Naive B cell (primary cell): ENCODE measurements around the gene CSMD2. TPM values are rescaled to one million over a fixed set of nuclear protein-coding genes. Genes with fewer than 3 reads are reported as not detected.

Experiments
- ATAC-seq, 2 donors: fragments of 150-1000 bp; cut with Tn5 transposase; 2 replicates each; pipeline ENCODE4 v1.10.0; 2021; ENCODE audit warnings: low read depth in 2 of 2, mild to moderate bottlenecking in 2 of 2, moderate library complexity in 2 of 2
- DNase-seq: peaks from one replicate; pipeline ENCODE4 v3.0.0; 2022
- H3K27ac Mint-ChIP-seq, 6 donors: one replicate each; pipeline ENCODE4 v1.8.0; 2020 to 2022; ENCODE audit warnings: mild to moderate bottlenecking in 6 of 6, mixed read lengths in 6 of 6, moderate library complexity in 5 of 6, inconsistent platforms in 2 of 6
- H3K27me3 Mint-ChIP-seq, 3 donors: one replicate each; pipeline ENCODE4 v1.8.0; 2021 to 2022; ENCODE audit warnings: mixed read lengths in 3 of 3, mild to moderate bottlenecking in 1 of 3
- H3K36me3 Mint-ChIP-seq, 2 donors: one replicate each; pipeline ENCODE4 v1.8.0; 2020 to 2022; ENCODE audit warnings: mixed read lengths in 2 of 2, inconsistent platforms in 1 of 2, mild to moderate bottlenecking in 1 of 2
- H3K4me1 Mint-ChIP-seq, 3 donors: one replicate each; pipeline ENCODE4 v1.8.0; 2020 to 2022; ENCODE audit warnings: mixed read lengths in 3 of 3, inconsistent platforms in 1 of 3, mild to moderate bottlenecking in 1 of 3, moderate library complexity in 1 of 3
- H3K4me3 Mint-ChIP-seq, 8 donors: one replicate each; pipeline ENCODE4 v1.8.0; 2020 to 2022; ENCODE audit warnings: mild to moderate bottlenecking in 8 of 8, mixed read lengths in 8 of 8, moderate library complexity in 8 of 8, inconsistent platforms in 2 of 8
- H3K9me3 Mint-ChIP-seq, 7 donors: one replicate each; pipeline ENCODE4 v1.8.0; 2020 to 2022; ENCODE audit warnings: mixed read lengths in 7 of 7, mild to moderate bottlenecking in 5 of 7, inconsistent platforms in 2 of 7, moderate library complexity in 1 of 7
- polyA plus RNA-seq, 6 donors: library from polyadenylated mRNA; unstranded; fragments of 300-500 nt; fragmentation: Illumina TruSeq; gene quantifications; one replicate each; pipeline ENCODE4 v1.2.3, GENCODE V29; 2021; ENCODE audit warnings: low read depth in 6 of 6

CSMD2 gene
- polyA plus RNA-seq, 6 donors from 2014 or later: not detected

- H3K27me3 Mint-ChIP-seq: peaks cover 12 to 28% (median 23%) of the 10 kb centered on the region in 3 donors
- H3K9me3 Mint-ChIP-seq: peaks cover 0 to 7% (median under 1%) of the 10 kb centered on the region in 7 donors
- H3K27ac Mint-ChIP-seq: no peak overlapping the region
- DNase-seq (no peak), ATAC-seq (no peak)
- H3K4me3 Mint-ChIP-seq: no peak overlapping the region
- no peaks in the 10 kb centered on the region for H3K36me3 Mint-ChIP-seq
- no peaks in the 10 kb centered on the region for H3K4me1 Mint-ChIP-seq
Measured at GRCh38 chr1:34054920-34055319, 110.1 kb downstream of the CSMD2 start.

- H3K4me1 Mint-ChIP-seq: no peaks in the 10 kb centered on the region
- DNase-seq (no peak), ATAC-seq (no peak)
- H3K4me3 Mint-ChIP-seq: no peak overlapping the region
- H3K9me3 Mint-ChIP-seq: peaks cover 0 to 12% (median 4%) of the 10 kb centered on the region in 7 donors
- H3K36me3 Mint-ChIP-seq: no peaks in the 10 kb centered on the region
- peaks cover 12 to 23% (median 20%) of the 10 kb centered on the region in 3 donors for H3K27me3 Mint-ChIP-seq
- H3K27ac Mint-ChIP-seq: no peak overlapping the region
Measured at GRCh38 chr1:34053660-34054059, 111.4 kb downstream of the CSMD2 start.

GRCh38 chr1:34052565-34052964 is 112.5 kb downstream of the CSMD2 start:
- Mint-ChIP-seq H3K36me3 (no peaks in the 10 kb centered on the region), H3K4me1 (no peaks in the 10 kb centered on the region), H3K4me3 (no peak overlapping the region), H3K27ac (no peak overlapping the region), H3K9me3 (peaks cover 0 to 12% (median 4%) of the 10 kb centered on the region in 7 donors), H3K27me3 (peaks cover 5 to 15% (median 11%) of the 10 kb centered on the region in 3 donors)
- no peak for ATAC-seq
- no peak for DNase-seq

GRCh38 chr1:34050709-34051485 is 114.1 kb downstream of the CSMD2 start:
- Mint-ChIP-seq H3K4me1 (no peaks in the 10 kb centered on the region), H3K27me3 (peaks cover 8 to 18% (median 9%) of the 10 kb centered on the region in 3 donors), H3K27ac (no peak overlapping the region), H3K9me3 (peaks cover 0 to 12% (median 4%) of the 10 kb centered on the region in 7 donors), H3K4me3 (no peak overlapping the region), H3K36me3 (no peaks in the 10 kb centered on the region)
- no peak for DNase-seq
- ATAC-seq: no peak

DNA sequence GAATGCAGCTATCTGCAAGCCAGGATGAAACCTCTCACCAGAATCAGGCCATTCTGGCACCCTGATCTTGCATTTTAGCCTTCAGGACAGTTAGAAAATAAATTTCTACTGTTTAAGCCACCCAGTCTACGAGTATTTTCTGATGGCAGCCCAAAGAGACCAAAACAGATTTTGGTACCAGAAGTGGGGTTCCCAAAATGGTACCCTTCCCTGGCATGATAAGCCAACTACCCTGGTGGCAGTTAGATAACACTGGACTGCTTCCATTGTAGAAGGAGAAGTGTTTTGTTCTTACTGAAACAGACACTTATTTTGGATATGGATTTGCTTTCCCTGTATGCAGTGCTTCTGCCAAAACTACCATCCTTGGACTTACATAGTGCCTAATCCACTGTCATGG is 115.0 kb downstream of the CSMD2 start:
- Mint-ChIP-seq H3K9me3 (peaks cover 0 to 12% (median 4%) of the 10 kb centered on the region in 7 donors), H3K27ac (no peak overlapping the region), H3K4me1 (no peaks in the 10 kb centered on the region), H3K27me3 (peaks cover 8 to 18% (median 9%) of the 10 kb centered on the region in 3 donors), H3K36me3 (no peaks in the 10 kb centered on the region), H3K4me3 (no peak overlapping the region)
- ATAC-seq (no peak), DNase-seq (no peak)

DNA sequence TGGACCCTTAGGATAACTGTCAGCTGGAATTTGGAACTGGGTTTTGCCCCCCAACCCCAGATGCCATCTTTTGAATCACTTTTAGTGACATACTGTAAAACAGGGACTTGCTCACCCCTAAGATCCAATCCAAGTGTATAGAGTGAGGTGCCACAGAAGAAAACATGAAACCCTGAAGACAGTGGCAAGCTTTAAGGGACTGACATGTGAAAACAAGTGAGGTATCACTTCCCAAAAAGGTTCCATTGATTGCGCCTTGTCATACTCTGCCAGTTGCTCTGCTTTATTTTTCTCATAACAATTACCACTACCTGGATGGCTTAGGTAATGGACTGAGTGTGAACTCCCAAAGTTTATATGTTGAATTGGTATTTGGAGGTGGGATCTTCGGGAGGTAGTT is 115.6 kb downstream of the CSMD2 start:
- H3K36me3 Mint-ChIP-seq: no peaks in the 10 kb centered on the region
- no peak overlapping the region for H3K27ac Mint-ChIP-seq
- peaks cover 0 to 12% (median 4%) of the 10 kb centered on the region in 7 donors for H3K9me3 Mint-ChIP-seq
- H3K4me3 Mint-ChIP-seq: no peak overlapping the region
- peaks cover 8 to 18% (median 9%) of the 10 kb centered on the region in 3 donors for H3K27me3 Mint-ChIP-seq
- ATAC-seq (no peak), DNase-seq (no peak)
- no peaks in the 10 kb centered on the region for H3K4me1 Mint-ChIP-seq

- Mint-ChIP-seq H3K27me3 (peaks cover 0 to 7% (median 0%) of the 10 kb centered on the region in 3 donors), H3K9me3 (no peaks in the 10 kb centered on the region), H3K36me3 (no peaks in the 10 kb centered on the region), H3K4me3 (no peak overlapping the region), H3K27ac (no peak overlapping the region), H3K4me1 (no peaks in the 10 kb centered on the region)
- no peak for ATAC-seq
- DNase-seq: no peak
Measured at GRCh38 chr1:34037856-34038255, 127.2 kb downstream of the CSMD2 start.

DNA sequence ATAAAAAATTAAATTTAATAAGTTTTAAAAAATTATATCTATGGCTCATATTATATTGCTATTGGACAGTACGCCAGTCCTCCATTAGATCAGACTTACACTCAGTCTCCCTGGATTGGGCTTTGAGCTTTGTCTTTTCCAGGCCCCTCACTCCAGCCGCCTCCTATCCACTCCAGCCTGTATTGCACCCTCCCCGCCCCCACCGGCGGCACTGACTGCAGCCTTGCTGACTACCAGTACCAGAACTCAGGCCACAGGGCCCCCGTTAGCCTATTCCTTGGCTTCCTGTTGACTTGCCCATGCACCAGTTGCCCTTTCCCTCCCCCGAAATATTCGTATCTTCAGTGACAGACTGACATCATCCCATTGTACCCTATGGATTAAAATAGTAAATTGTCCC is 127.9 kb downstream of the CSMD2 start:
- DNase-seq (no peak), ATAC-seq (no peak)
- Mint-ChIP-seq H3K4me1 (no peaks in the 10 kb centered on the region), H3K9me3 (no peaks in the 10 kb centered on the region), H3K27ac (no peak overlapping the region), H3K4me3 (no peak overlapping the region), H3K36me3 (no peaks in the 10 kb centered on the region), H3K27me3 (peaks cover 0 to 14% (median 0%) of the 10 kb centered on the region in 3 donors)

GRCh38 chr1:34034036-34034435 is 131.0 kb downstream of the CSMD2 start:
- Mint-ChIP-seq H3K27me3 (peaks cover 0 to 15% (median 0%) of the 10 kb centered on the region in 3 donors), H3K27ac (no peak overlapping the region), H3K9me3 (peaks cover 0 to 2% (median 0%) of the 10 kb centered on the region in 7 donors), H3K4me1 (no peaks in the 10 kb centered on the region), H3K4me3 (no peak overlapping the region), H3K36me3 (no peaks in the 10 kb centered on the region)
- no peak for DNase-seq
- ATAC-seq: no peak

GRCh38 chr1:34029954-34030353 is 135.1 kb downstream of the CSMD2 start:
- H3K27ac Mint-ChIP-seq: no peak overlapping the region
- H3K27me3 Mint-ChIP-seq: peaks cover 3 to 31% (median 12%) of the 10 kb centered on the region in 3 donors
- H3K9me3 Mint-ChIP-seq: peaks cover 0 to 2% (median 0%) of the 10 kb centered on the region in 7 donors
- ATAC-seq (no peak), DNase-seq (no peak)
- H3K4me1 Mint-ChIP-seq: no peaks in the 10 kb centered on the region
- no peak overlapping the region for H3K4me3 Mint-ChIP-seq
- H3K36me3 Mint-ChIP-seq: no peaks in the 10 kb centered on the region

DNA sequence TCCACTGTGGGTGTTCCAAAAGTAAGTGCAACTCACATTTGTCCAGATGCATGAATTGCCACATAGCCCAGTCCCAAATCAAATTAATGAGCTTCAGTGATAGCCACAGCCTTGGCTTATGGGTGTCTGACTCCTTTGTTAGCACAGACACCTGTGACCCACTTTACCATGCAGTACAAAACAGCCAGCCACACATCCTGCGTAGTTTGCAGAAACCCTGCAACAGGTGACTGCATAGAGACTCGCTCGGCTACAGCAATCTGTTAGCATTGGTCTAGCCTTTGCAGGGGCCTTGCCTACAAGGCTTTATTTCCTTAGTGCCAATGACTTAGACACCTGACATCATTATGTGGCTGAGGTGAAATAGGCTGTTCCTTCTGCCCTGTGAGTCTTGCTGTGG is 135.5 kb downstream of the CSMD2 start:
- no peak overlapping the region for H3K27ac Mint-ChIP-seq
- no peaks in the 10 kb centered on the region for H3K36me3 Mint-ChIP-seq
- peaks cover 0 to 2% (median 0%) of the 10 kb centered on the region in 7 donors for H3K9me3 Mint-ChIP-seq
- peaks cover 8 to 31% (median 12%) of the 10 kb centered on the region in 3 donors for H3K27me3 Mint-ChIP-seq
- no peak for DNase-seq
- H3K4me3 Mint-ChIP-seq: no peak overlapping the region
- H3K4me1 Mint-ChIP-seq: no peaks in the 10 kb centered on the region
- no peak for ATAC-seq

DNA sequence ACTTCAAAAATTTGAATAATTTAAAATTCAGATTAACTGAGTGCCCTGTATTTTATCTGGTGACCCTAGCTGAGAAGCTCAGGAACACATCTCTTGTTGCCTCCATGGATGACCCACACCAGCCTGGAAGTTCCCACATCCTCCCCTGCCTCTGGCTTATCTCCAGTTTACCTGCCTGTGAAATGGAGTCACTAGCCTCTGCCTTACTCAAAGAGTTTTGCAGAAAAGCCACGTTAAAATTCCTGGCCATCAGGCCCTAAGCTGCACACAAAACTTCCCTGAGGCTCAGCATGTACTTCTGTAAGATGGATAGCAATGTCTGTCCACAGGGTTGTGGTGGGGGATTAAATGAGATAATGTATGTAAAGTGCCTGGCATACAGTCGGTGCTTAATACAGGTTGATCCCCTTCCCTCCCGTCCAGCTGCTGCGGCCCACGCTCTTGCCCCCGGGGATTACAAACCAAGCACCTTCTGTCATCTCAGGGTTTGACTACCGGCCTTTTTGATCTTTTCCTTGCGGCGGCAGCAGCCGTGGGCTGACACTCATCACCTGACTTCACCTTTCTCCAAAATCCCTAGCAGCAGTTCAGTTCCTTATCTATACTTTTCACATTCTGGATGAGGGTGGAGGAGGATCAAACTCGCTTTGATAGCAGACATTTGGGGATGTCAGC is 136.5 kb downstream of the CSMD2 start:
- Mint-ChIP-seq H3K4me1 (no peaks in the 10 kb centered on the region), H3K4me3 (no peak overlapping the region), H3K36me3 (no peaks in the 10 kb centered on the region), H3K27me3 (peaks cover 8 to 27% (median 20%) of the 10 kb centered on the region in 3 donors), H3K9me3 (peaks cover 0 to 2% (median 0%) of the 10 kb centered on the region in 7 donors), H3K27ac (peak overlapping the region in 1 of 6 donors; percentile 66)
- ATAC-seq: no peak
- DNase-seq: no peak

GRCh38 chr1:34025675-34026074 is 139.4 kb downstream of the CSMD2 start:
- Mint-ChIP-seq H3K4me3 (no peak overlapping the region), H3K4me1 (no peaks in the 10 kb centered on the region), H3K27me3 (peaks cover 16 to 25% (median 23%) of the 10 kb centered on the region in 3 donors), H3K27ac (no peak overlapping the region), H3K36me3 (no peaks in the 10 kb centered on the region), H3K9me3 (peaks cover 0 to 5% (median 3%) of the 10 kb centered on the region in 7 donors)
- no peak for ATAC-seq
- DNase-seq: no peak

- ATAC-seq: no peak
Measured at GRCh38 chr1:34024485-34024884, 140.5 kb downstream of the CSMD2 start.

More at GRCh38 chr1:34024485-34024884, 140.5 kb downstream of the CSMD2 start:
- H3K27me3 Mint-ChIP-seq: peaks cover 25 to 32% (median 29%) of the 10 kb centered on the region in 3 donors
- no peak for DNase-seq
- H3K4me3 Mint-ChIP-seq: no peak overlapping the region
- no peak overlapping the region for H3K27ac Mint-ChIP-seq
- peaks cover 0 to 5% (median 3%) of the 10 kb centered on the region in 7 donors for H3K9me3 Mint-ChIP-seq
- no peaks in the 10 kb centered on the region for H3K4me1 Mint-ChIP-seq
- no peaks in the 10 kb centered on the region for H3K36me3 Mint-ChIP-seq
